K562 (cell line): Measurements from ENCODE around the gene ANKRD27. TPM values are rescaled to one million over a fixed set of nuclear protein-coding genes. Genes with fewer than 3 reads are reported as not detected.

ENCODE experiments used
- AFF4 ChIP-seq: sonication (generic); formaldehyde crosslinking; IDR thresholded peaks from 2 replicates; pipeline ENCODE4 v1.8.0; 2023; ENCODE audit warnings: mild to moderate bottlenecking, missing genetic modification reagents
- ID3 ChIP-seq, 2 experiments: fragments of 250-450 bp in 1 of 2; fragments of 450-650 bp in 1 of 2; sonication (Bioruptor Pico) in 1 of 2; IDR thresholded peaks; 2 replicates each; pipeline versions ENCODE4 v1.6.1 to v1.8.0; 2016 to 2021; ENCODE audit warnings: mild to moderate bottlenecking in 2 of 2, moderate library complexity in 2 of 2, missing compliant biosample characterization in 1 of 2, missing genetic modification characterization in 1 of 2
- MED1 ChIP-seq: sonication (generic); formaldehyde crosslinking; IDR thresholded peaks from 2 replicates; pipeline ENCODE4 v1.8.1; 2023; ENCODE audit warnings: missing genetic modification reagents, borderline replicate concordance
- NR3C1 ChIP-seq: sonication (generic); formaldehyde crosslinking; IDR thresholded peaks from 2 replicates; pipeline ENCODE4 v1.8.1; 2022; ENCODE audit warnings: missing genetic modification reagents
- REST ChIP-seq, 2 experiments: fragments of 450-650 bp; formaldehyde crosslinking in 1 of 2; IDR thresholded peaks; 2 replicates each; pipeline versions ENCODE4 v1.4.0 to v1.6.1; 2014 to 2020; ENCODE audit warnings: mild to moderate bottlenecking in 2 of 2, borderline replicate concordance in 1 of 2, low read depth in 1 of 2
- ZNF239 ChIP-seq: fragments of 250-450 bp; sonication (Bioruptor Pico); IDR thresholded peaks from 2 replicates; pipeline ENCODE4 v1.4.0; 2020; ENCODE audit warnings: mild to moderate bottlenecking
- ZNF395 ChIP-seq: fragments of 200-800 bp; sonication (Bioruptor generic); IDR thresholded peaks from 2 replicates; pipeline ENCODE4 v1.6.1; 2017; ENCODE audit warnings: missing genetic modification characterization, missing compliant biosample characterization
- ZNF583 ChIP-seq: fragments of 250-450 bp; sonication (Bioruptor Pico); IDR thresholded peaks from 2 replicates; pipeline ENCODE4 v1.4.0; 2020
- ZNF668 ChIP-seq: fragments of 250-450 bp; sonication (Bioruptor Pico); IDR thresholded peaks from 2 replicates; pipeline ENCODE4 v1.8.0; 2022; ENCODE audit warnings: mild to moderate bottlenecking, inconsistent platforms
- polyA plus RNA-seq, 8 experiments: library from polyadenylated mRNA; depleted of rRNA in 4 of 8; stranded (reverse) in 5 of 8; unstranded in 3 of 8; fragments of >200 nt; fragmentation: Nextera tagmentation in 2 of 8; fragmentation: Illumina TruSeq in 1 of 8; extraction: Ambion mirVana in 2 of 8; extraction: Trizol in 1 of 8; gene quantifications; 2 replicates each; pipeline versions ENCODE4 v1.2.1 to v1.2.3, GENCODE V29; 2011 to 2014; ENCODE audit warnings: inconsistent platforms in 1 of 8, missing spikeins in 1 of 8
- total RNA-seq, 7 experiments: library from RNA; depleted of rRNA in 6 of 7; stranded (reverse); fragments of >200 nt in 6 of 7; fragmentation: Illumina TruSeq in 2 of 7; extraction: Trizol in 2 of 7; gene quantifications; 2 replicates each; pipeline versions ENCODE4 v1.2.1 to v1.2.3, GENCODE V29; 2011 to 2021; ENCODE audit warnings: low replicate concordance in 1 of 7

The ANKRD27 gene
- total and polyA plus RNA-seq, 9 of the 15 experiments (the other 6 are each of a cell fraction or from before 2014, with no cell fraction given), result 5.3 to 71.3 (median 54.2) TPM

GRCh38 chr19:32671883-32672593 lies 2.9 kb downstream of the ANKRD27 start (continued):
- TF ChIP-seq AFF4 (CRISPR knock-in tag), result no peak
- TF ChIP-seq ZNF239 (CRISPR knock-in tag), result no peak
- TF ChIP-seq ZNF668 (CRISPR knock-in tag), result no peak
- TF ChIP-seq MED1, result no peak
- no peak for TF ChIP-seq ID3 (CRISPR knock-in tag; IDR thresholded peaks at IDR 0.05)
- 0 out of 2 replicates have a peak, but pooled peaks have one; percentile 16 for TF ChIP-seq ID3 (tag; IDR thresholded peaks at IDR 0.05)
- TF ChIP-seq ZNF395, result peak; percentile 64; the same call in 1 of the 2 replicates
- TF ChIP-seq NR3C1 (CRISPR knock-in tag), result no peak
- peak; percentile 12; the same call in 1 of the 2 replicates for TF ChIP-seq REST (IDR thresholded peaks at IDR 0.05; ENCODE audit: borderline replicate concordance)
- TF ChIP-seq REST (CRISPR knock-in tag; IDR thresholded peaks at IDR 0.05; ENCODE audit: low read depth), result no peak
- TF ChIP-seq ZNF583, result no peak
